HG03103 (cell line): ENCODE results near the gene CHST9.
A peak's percentile ranks its signal among the peaks of the same experiment; 100 is the strongest.
"Not testable (repeated sequence)": the region's sequence is repeated elsewhere in the genome, so short reads cannot be mapped to it uniquely, and the experiment has no call there.

Experiments used
- ATAC-seq: cut with Tn5 transposase; IDR thresholded peaks from one replicate; pipeline ENCODE4 v1.9.1; 2021; ENCODE audit warnings: low read depth; ENCODE audit not compliant: unreplicated experiment

The CHST9 gene

GRCh38 chr18:27010784-27011183 lies 174.3 kb downstream of the CHST9 start:
- ATAC-seq, result no peak

GRCh38 chr18:27009293-27009692 lies 175.8 kb downstream of the CHST9 start:
- ATAC-seq, result no peak

GRCh38 chr18:27008575-27008974 lies 176.5 kb downstream of the CHST9 start:
- ATAC-seq, result no peak

- ATAC-seq, result no peak
Measured at GRCh38 chr18:27007880-27008279, 177.2 kb downstream of the CHST9 start.

GRCh38 chr18:27005589-27005988 lies 179.5 kb downstream of the CHST9 start:
- no peak for ATAC-seq

- ATAC-seq, result no peak
Measured at GRCh38 chr18:27004056-27004829, 180.9 kb downstream of the CHST9 start.

GRCh38 chr18:26999797-27000196 lies 185.3 kb downstream of the CHST9 start:
- no peak for ATAC-seq

GRCh38 chr18:26993568-26993967 lies 191.5 kb downstream of the CHST9 start:
- ATAC-seq, result no peak

- ATAC-seq, result peak; percentile 53
Measured at GRCh38 chr18:26992926-26993325, 192.2 kb downstream of the CHST9 start.

GRCh38 chr18:26989842-26990241 lies 195.3 kb downstream of the CHST9 start:
- ATAC-seq, result no peak

GRCh38 chr18:26981360-26982082 lies 203.6 kb downstream of the CHST9 start:
- no peak for ATAC-seq

- ATAC-seq, result peak; percentile 97
Measured at GRCh38 chr18:26978812-26979341, 206.2 kb downstream of the CHST9 start.

GRCh38 chr18:26977781-26978180 lies 207.3 kb downstream of the CHST9 start:
- no peak for ATAC-seq

GRCh38 chr18:26976206-26976605 lies 208.9 kb downstream of the CHST9 start:
- ATAC-seq, result no peak

GRCh38 chr18:26972549-26972948 lies 212.6 kb downstream of the CHST9 start:
- not testable (repeated sequence) for ATAC-seq

GRCh38 chr18:26971409-26971808 lies 213.7 kb downstream of the CHST9 start:
- ATAC-seq, result no peak

GRCh38 chr18:26970637-26971036 lies 214.5 kb downstream of the CHST9 start:
- no peak for ATAC-seq

- ATAC-seq, result no peak
Measured at GRCh38 chr18:26965206-26965605, 219.9 kb downstream of the CHST9 start.

- ATAC-seq, result no peak
Measured at GRCh38 chr18:26963292-26963691, 221.8 kb downstream of the CHST9 start.

GRCh38 chr18:26961839-26962238 lies 223.3 kb downstream of the CHST9 start:
- no peak for ATAC-seq

- ATAC-seq, result no peak
Measured at GRCh38 chr18:26960911-26961310, 224.2 kb downstream of the CHST9 start.

- ATAC-seq, result no peak
Measured at GRCh38 chr18:26956863-26957262, 228.2 kb downstream of the CHST9 start.
